HepG2 (cell line): ENCODE measurements around the gene HLF. TPM values are rescaled to one million over a fixed set of nuclear protein-coding genes. Genes with fewer than 3 reads are reported as not detected.

Experiments
- AGO2 ChIP-seq: fragments of 200-400 bp; formaldehyde crosslinking; optimal IDR thresholded peaks from 2 replicates; pipeline ENCODE3; 2017; ENCODE audit warnings: mild to moderate bottlenecking, low read depth, low read length, moderate library complexity
- ASH2L ChIP-seq: fragments of 300-600, 200-600 bp; sonication (generic); IDR thresholded peaks from 2 replicates; pipeline ENCODE4 v1.7.0; 2017; ENCODE audit warnings: low read depth, mild to moderate bottlenecking, moderate library complexity, mixed read lengths, low read length; ENCODE audit not compliant: insufficient read length
- FOXA3 ChIP-seq: IDR thresholded peaks from 2 replicates; pipeline ENCODE4 v1.6.1; 2016; ENCODE audit warnings: missing genetic modification reagents, missing compliant biosample characterization
- FOXJ3 ChIP-seq: sonication (generic); formaldehyde crosslinking; IDR thresholded peaks from 2 replicates; pipeline ENCODE4 v1.4.0; 2020; ENCODE audit warnings: missing genetic modification reagents, mild to moderate bottlenecking, borderline replicate concordance
- FOXP1 ChIP-seq, 2 experiments: fragments of 450-650 bp in 1 of 2; IDR thresholded peaks; 2 replicates each; pipeline ENCODE4 v1.6.1; 2017 to 2018; ENCODE audit warnings: antibody characterized with exemption in 1 of 2
- GPN1 ChIP-seq: sonication (generic); formaldehyde crosslinking; IDR thresholded peaks from 2 replicates; pipeline ENCODE4 v1.5.1; 2020; ENCODE audit warnings: missing genetic modification reagents, borderline replicate concordance
- HOXA5 ChIP-seq: sonication (generic); formaldehyde crosslinking; IDR thresholded peaks from 2 replicates; pipeline ENCODE4 v1.4.0; 2020; ENCODE audit warnings: missing genetic modification reagents
- NR2F6 ChIP-seq, 2 experiments: IDR thresholded peaks; 2 replicates each; pipeline ENCODE4 v1.6.1; 2016; ENCODE audit warnings: antibody characterized with exemption in 1 of 2, mild to moderate bottlenecking in 1 of 2
- PPARG ChIP-seq: conservative IDR thresholded peaks from 2 replicates; pipeline ENCODE4 v1.6.1; 2016; ENCODE audit warnings: missing biosample characterization, missing genetic modification reagents
- RFXAP ChIP-seq: sonication (generic); formaldehyde crosslinking; IDR thresholded peaks from 2 replicates; pipeline ENCODE4 v1.4.0; 2020; ENCODE audit warnings: missing genetic modification reagents, borderline replicate concordance
- ZFY ChIP-seq: sonication (generic); formaldehyde crosslinking; IDR thresholded peaks from 2 replicates; pipeline ENCODE4 v1.4.0; 2020; ENCODE audit warnings: missing genetic modification reagents
- ZNF546 ChIP-seq: sonication (generic); formaldehyde crosslinking; conservative IDR thresholded peaks from 2 replicates; pipeline ENCODE4 v1.8.1; 2023; ENCODE audit warnings: mild to moderate bottlenecking, missing genetic modification reagents
- ZNF557 ChIP-seq: sonication (generic); formaldehyde crosslinking; IDR thresholded peaks from 2 replicates; pipeline ENCODE4 v1.4.0; 2020; ENCODE audit warnings: missing genetic modification reagents
- ZNF589 ChIP-seq: sonication (generic); formaldehyde crosslinking; conservative IDR thresholded peaks from 2 replicates; pipeline ENCODE4 v1.8.0; 2022; ENCODE audit warnings: mild to moderate bottlenecking, moderate library complexity, missing genetic modification reagents
- ZNF674 ChIP-seq: sonication (generic); formaldehyde crosslinking; IDR thresholded peaks from 2 replicates; pipeline ENCODE4 v1.5.0; 2020; ENCODE audit warnings: low read depth, mild to moderate bottlenecking, missing genetic modification reagents
- polyA plus RNA-seq, 8 experiments: library from polyadenylated mRNA; depleted of rRNA in 3 of 8; stranded (reverse) in 7 of 8; unstranded in 1 of 8; fragments of >200 nt; fragmentation: Illumina TruSeq in 4 of 8; extraction: Trizol in 4 of 8; gene quantifications; 2 replicates each; pipeline versions ENCODE4 v1.2.1 to v1.2.3, GENCODE V29; 2011 to 2016; ENCODE audit warnings: low read depth in 4 of 8, missing spikeins in 1 of 8, mixed read lengths in 1 of 8; ENCODE audit not compliant: insufficient read depth in 1 of 8
- total RNA-seq, 5 experiments: library from RNA; depleted of rRNA; stranded (reverse); fragments of >200 nt; fragmentation: Illumina TruSeq; extraction: Trizol; gene quantifications; 2 replicates each; pipeline ENCODE4 v1.2.3, GENCODE V29; 2016; ENCODE audit warnings: low read depth in 1 of 5
- TF ChIP-seq, protein P1 (sequence below): sonication (generic); formaldehyde crosslinking; IDR thresholded peaks from 2 replicates; pipeline ENCODE4 v1.8.0; 2022; ENCODE audit warnings: missing genetic modification reagents, low read depth, mild to moderate bottlenecking, borderline replicate concordance
- TF ChIP-seq, protein P2 (sequence below): sonication (generic); formaldehyde crosslinking; IDR thresholded peaks from 2 replicates; pipeline ENCODE4 v1.5.0; 2020; ENCODE audit warnings: mild to moderate bottlenecking, missing genetic modification reagents
- TF ChIP-seq, protein P3 (sequence below): sonication (generic); formaldehyde crosslinking; IDR thresholded peaks from 2 replicates; pipeline ENCODE4 v1.8.1; 2023; ENCODE audit warnings: missing genetic modification reagents, inconsistent platforms, borderline replicate concordance

HLF gene
- total and polyA plus RNA-seq, 2 of the 13 experiments (the other 11 are each of a cell fraction or from before 2014, with no cell fraction given), result 202 to 346 TPM

DNA sequence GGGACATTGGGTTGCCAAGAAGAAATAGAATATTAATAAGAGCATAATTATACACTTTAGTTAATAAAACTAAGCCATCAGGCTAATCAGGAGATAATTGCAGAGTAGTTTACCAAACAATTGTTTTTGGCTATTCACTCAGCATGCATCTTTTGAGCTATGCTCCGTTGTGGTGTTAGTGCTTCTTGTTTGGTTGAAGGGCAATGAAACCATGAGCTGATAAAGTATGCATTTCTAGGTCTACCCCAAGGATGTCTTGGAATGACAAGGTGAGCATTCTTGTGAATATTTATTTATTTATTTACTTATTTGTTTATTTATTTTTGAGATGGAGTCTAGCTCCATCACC, 6.4 kb downstream of the HLF start (continued):
- TF ChIP-seq GPN1 (no peak), ASH2L (peak; percentile 20), FOXJ3 (CRISPR knock-in tag) (peak; percentile 11; the same call in 1 of the 2 replicates), ZFY (CRISPR knock-in tag) (peak; percentile 17; the same call in 1 of the 2 replicates), NR2F6 (IDR thresholded peaks at IDR 0.05) (no peak), NR2F6 (CRISPR knock-in tag; IDR thresholded peaks at IDR 0.05) (no peak), FOXA3 (CRISPR knock-in tag) (0 out of 2 replicates have a peak, but pooled peaks have one; percentile 1), RFXAP (CRISPR knock-in tag) (0 out of 2 replicates have a peak, but pooled peaks have one; percentile 16), ZNF557 (CRISPR knock-in tag) (no peak), PPARG (no peak), AGO2 (peak; percentile 46), ZNF546 (CRISPR knock-in tag) (no peak), HOXA5 (CRISPR knock-in tag) (0 out of 2 replicates have a peak, but pooled peaks have one; percentile 4), FOXP1 (IDR thresholded peaks at IDR 0.05) (no peak), FOXP1 (CRISPR knock-in tag; IDR thresholded peaks at IDR 0.05) (peak; percentile 17; the same call in 1 of the 2 replicates), ZNF674 (CRISPR knock-in tag) (no peak), ZNF589 (CRISPR knock-in tag) (no peak)
- TF ChIP-seq, protein P1, sequence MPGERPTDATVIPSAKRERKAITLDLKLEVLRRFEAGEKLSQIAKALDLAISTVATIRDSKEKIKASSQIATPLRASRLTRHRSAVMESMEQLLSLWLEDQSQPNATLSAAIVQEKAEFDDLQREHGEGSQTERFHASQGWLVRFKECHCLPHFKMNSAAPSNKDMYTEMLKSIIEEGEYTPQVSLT, result no peak
- TF ChIP-seq, protein P2, sequence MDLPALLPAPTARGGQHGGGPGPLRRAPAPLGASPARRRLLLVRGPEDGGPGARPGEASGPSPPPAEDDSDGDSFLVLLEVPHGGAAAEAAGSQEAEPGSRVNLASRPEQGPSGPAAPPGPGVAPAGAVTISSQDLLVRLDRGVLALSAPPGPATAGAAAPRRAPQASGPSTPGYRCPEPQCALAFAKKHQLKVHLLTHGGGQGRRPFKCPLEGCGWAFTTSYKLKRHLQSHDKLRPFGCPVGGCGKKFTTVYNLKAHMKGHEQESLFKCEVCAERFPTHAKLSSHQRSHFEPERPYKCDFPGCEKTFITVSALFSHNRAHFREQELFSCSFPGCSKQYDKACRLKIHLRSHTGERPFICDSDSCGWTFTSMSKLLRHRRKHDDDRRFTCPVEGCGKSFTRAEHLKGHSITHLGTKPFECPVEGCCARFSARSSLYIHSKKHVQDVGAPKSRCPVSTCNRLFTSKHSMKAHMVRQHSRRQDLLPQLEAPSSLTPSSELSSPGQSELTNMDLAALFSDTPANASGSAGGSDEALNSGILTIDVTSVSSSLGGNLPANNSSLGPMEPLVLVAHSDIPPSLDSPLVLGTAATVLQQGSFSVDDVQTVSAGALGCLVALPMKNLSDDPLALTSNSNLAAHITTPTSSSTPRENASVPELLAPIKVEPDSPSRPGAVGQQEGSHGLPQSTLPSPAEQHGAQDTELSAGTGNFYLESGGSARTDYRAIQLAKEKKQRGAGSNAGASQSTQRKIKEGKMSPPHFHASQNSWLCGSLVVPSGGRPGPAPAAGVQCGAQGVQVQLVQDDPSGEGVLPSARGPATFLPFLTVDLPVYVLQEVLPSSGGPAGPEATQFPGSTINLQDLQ (CRISPR knock-in tag), result no peak
- TF ChIP-seq, protein P3, sequence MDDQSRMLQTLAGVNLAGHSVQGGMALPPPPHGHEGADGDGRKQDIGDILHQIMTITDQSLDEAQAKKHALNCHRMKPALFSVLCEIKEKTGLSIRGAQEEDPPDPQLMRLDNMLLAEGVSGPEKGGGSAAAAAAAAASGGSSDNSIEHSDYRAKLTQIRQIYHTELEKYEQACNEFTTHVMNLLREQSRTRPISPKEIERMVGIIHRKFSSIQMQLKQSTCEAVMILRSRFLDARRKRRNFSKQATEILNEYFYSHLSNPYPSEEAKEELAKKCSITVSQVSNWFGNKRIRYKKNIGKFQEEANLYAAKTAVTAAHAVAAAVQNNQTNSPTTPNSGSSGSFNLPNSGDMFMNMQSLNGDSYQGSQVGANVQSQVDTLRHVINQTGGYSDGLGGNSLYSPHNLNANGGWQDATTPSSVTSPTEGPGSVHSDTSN, result 0 out of 2 replicates have a peak, but pooled peaks have one; percentile 30
